Measurements from ENCODE around the gene PACSIN1.

- TF ChIP-seq CTCF (conservative IDR thresholded peaks at IDR 0.05; ENCODE audit: low read depth, low read length) = no peak
- no peak for TF ChIP-seq EZH2 (IDR thresholded peaks at IDR 0.05; ENCODE audit: borderline replicate concordance, low read depth, low read length, poor library complexity, severe bottlenecking)
These were observed 78.3 kb downstream of the PACSIN1 start for GRCh38 chr6:34544052-34544604.
